Adipose tissue (tissue), 3 donors: ENCODE results near the gene SORCS2. TPM values are rescaled to one million over a fixed set of nuclear protein-coding genes. Genes with fewer than 3 reads are reported as not detected.

Experiments
- H3K27ac ChIP-seq: one replicate; pipeline ENCODE4 v1.5.1; 2013; ENCODE audit warnings: low read depth, low read length
- WGBS, 3 donors: extraction: QIAGEN DNeasy Blood & Tissue Kit; methylation state at CpG; one replicate each; pipeline ENCODE4 v1.1.7; 2013; 5-methylcytosine and 5-hydroxymethylcytosine counted together
- polyA plus RNA-seq, 3 donors: library from polyadenylated mRNA; stranded (reverse); fragments of 200-250 nt; gene quantifications; one replicate each; pipeline ENCODE4 v1.2.3, GENCODE V29; 2013
- donor health status: healthy with polysubstance abuse.
- donor health status: Bipolar disorder and iron deficiency.
- donor health status: healthy.

SORCS2 gene
- polyA plus RNA-seq, 3 donors: 0.22 to 2.2 (median 0.83) TPM

GRCh38 chr4:7461230-7461629 lies 268.9 kb downstream of the SORCS2 start:
- 40 to 58% (median 55%) methylated on average over 17 of the region's 17 CpGs for WGBS, 3 donors
- H3K27ac ChIP-seq: no peak overlapping the region

GRCh38 chr4:7462509-7462971 lies 270.2 kb downstream of the SORCS2 start:
- WGBS, 3 donors: 34 to 51% (median 48%) methylated on average over 11 of the region's 11 CpGs

GRCh38 chr4:7463566-7464258 lies 271.4 kb downstream of the SORCS2 start:
- no peak overlapping the region for H3K27ac ChIP-seq
- WGBS, 3 donors: 71 to 77% (median 77%) methylated on average over 20 of the region's 20 CpGs

More at GRCh38 chr4:7462509-7462971, 270.2 kb downstream of the SORCS2 start:
- H3K27ac ChIP-seq: no peak overlapping the region

- 74 to 88% (median 80%) methylated on average over 5 of the region's 5 CpGs for WGBS, 3 donors
- H3K27ac ChIP-seq: no peak overlapping the region
These were observed 271.9 kb downstream of the SORCS2 start for GRCh38 chr4:7464259-7464655.

- H3K27ac ChIP-seq: no peak overlapping the region
- WGBS, 3 donors: 81 to 88% (median 84%) methylated on average over 9 of the region's 9 CpGs
These were observed 272.7 kb downstream of the SORCS2 start for GRCh38 chr4:7465017-7465416.

GRCh38 chr4:7466215-7466614 lies 273.9 kb downstream of the SORCS2 start:
- no peak overlapping the region for H3K27ac ChIP-seq
- WGBS, 3 donors: 81 to 85% (median 83%) methylated on average over 8 of the region's 8 CpGs

- H3K27ac ChIP-seq: no peak overlapping the region
- WGBS, 3 donors: 75 to 93% (median 90%) methylated on average over 7 of the region's 7 CpGs
These were observed 274.6 kb downstream of the SORCS2 start for GRCh38 chr4:7466904-7467303.

- H3K27ac ChIP-seq: no peak overlapping the region
- 77 to 85% (median 84%) methylated on average over 7 of the region's 7 CpGs for WGBS, 3 donors
These were observed 275.1 kb downstream of the SORCS2 start for GRCh38 chr4:7467471-7467870.

GRCh38 chr4:7469023-7469422 lies 276.7 kb downstream of the SORCS2 start:
- H3K27ac ChIP-seq: no peak overlapping the region
- 80 to 92% (median 87%) methylated on average over 4 of the region's 4 CpGs for WGBS, 3 donors

GRCh38 chr4:7470111-7470510 lies 277.8 kb downstream of the SORCS2 start:
- 68 to 92% (median 87%) methylated on average over 3 of the region's 3 CpGs for WGBS, 3 donors

GRCh38 chr4:7470522-7471128 lies 278.3 kb downstream of the SORCS2 start:
- H3K27ac ChIP-seq: no peak overlapping the region
- WGBS, 3 donors: 74 to 91% (median 91%) methylated on average over 8 of the region's 8 CpGs

More at GRCh38 chr4:7470111-7470510, 277.8 kb downstream of the SORCS2 start:
- H3K27ac ChIP-seq: no peak overlapping the region

- WGBS, 3 donors: 20 to 40% (median 38%) methylated on average over 18 to 19 of the region's 19 CpGs
- no peak overlapping the region for H3K27ac ChIP-seq
These were observed 280.2 kb downstream of the SORCS2 start for GRCh38 chr4:7472442-7473013.

GRCh38 chr4:7473081-7473480 lies 280.7 kb downstream of the SORCS2 start:
- WGBS, 3 donors: 51 to 79% (median 75%) methylated on average over 10 of the region's 10 CpGs
- H3K27ac ChIP-seq: no peak overlapping the region

GRCh38 chr4:7474320-7474719 lies 282.0 kb downstream of the SORCS2 start:
- 64 to 82% (median 78%) methylated on average over 7 of the region's 7 CpGs for WGBS, 3 donors
- no peak overlapping the region for H3K27ac ChIP-seq

GRCh38 chr4:7475207-7475606 lies 282.9 kb downstream of the SORCS2 start:
- no peak overlapping the region for H3K27ac ChIP-seq
- 69 to 89% (median 88%) methylated on average over 5 of the region's 5 CpGs for WGBS, 3 donors

- WGBS, 3 donors: 45 to 72% (median 70%) methylated on average over 6 of the region's 6 CpGs
- no peak overlapping the region for H3K27ac ChIP-seq
These were observed 284.5 kb downstream of the SORCS2 start for GRCh38 chr4:7476820-7477219.

- no peak overlapping the region for H3K27ac ChIP-seq
- 83 to 90% (median 88%) methylated on average over 7 of the region's 7 CpGs for WGBS, 3 donors
These were observed 285.4 kb downstream of the SORCS2 start for GRCh38 chr4:7477695-7478094.

GRCh38 chr4:7478665-7479064 lies 286.3 kb downstream of the SORCS2 start:
- 64 to 82% (median 81%) methylated on average over 11 of the region's 11 CpGs for WGBS, 3 donors
- no peak overlapping the region for H3K27ac ChIP-seq

GRCh38 chr4:7480423-7480822 lies 288.1 kb downstream of the SORCS2 start:
- no peak overlapping the region for H3K27ac ChIP-seq
- 74 to 89% (median 87%) methylated on average over 16 of the region's 16 CpGs for WGBS, 3 donors
